IMR-90 (cell line): Measurements from ENCODE around the gene PHACTR2. TPM values are rescaled to one million over a fixed set of nuclear protein-coding genes. Genes with fewer than 3 reads are reported as not detected.

Source experiments
- ATAC-seq: fragments of 200-7000 bp; cut with Tn5 transposase; 2 replicates; pipeline ENCODE4 v1.9.1; 2020; ENCODE audit warnings: low read depth, mild to moderate bottlenecking, moderate library complexity
- BruUV-seq: library from RNA; stranded (reverse); fragments of 400-500 nt; replicated peaks from 2 replicates; lab custom pipeline; 2021; lab: Mats Ljungman, UMichigan
- CTCF ChIA-PET: fragments of 300-600 bp; formaldehyde crosslinking; extraction: SDS; loops from one replicate; lab custom pipeline; 2021; ENCODE audit warnings: antibody characterized with exemption; lab: Yijun Ruan, JAX
- POLR2A ChIA-PET: fragments of 300-600 bp; sonication (Branson Sonifier 250); formaldehyde crosslinking; loops from one replicate; lab custom pipeline; 2022; ENCODE audit warnings: antibody characterized with exemption; ENCODE audit not compliant: unreplicated experiment; lab: Charles Lee
- DNase-seq: peaks from one replicate; pipeline ENCODE4 v3.0.0; 2013
- H2AFZ ChIP-seq: replicated peaks from 2 replicates; pipeline ENCODE3; 2013; ENCODE audit warnings: low read length, mild to moderate bottlenecking; ENCODE audit not compliant: poor library complexity
- H2AK5ac ChIP-seq: 2 replicates; pipeline ENCODE4 v1.6.1; 2013; ENCODE audit warnings: low read depth, low read length, inconsistent platforms
- H2AK9ac ChIP-seq: replicated peaks from 2 replicates; pipeline ENCODE3; 2013; ENCODE audit warnings: mild to moderate bottlenecking, low read depth, low read length, moderate library complexity; ENCODE audit not compliant: poor library complexity
- H2BK120ac ChIP-seq: 2 replicates; pipeline ENCODE4 v1.6.1; 2013; ENCODE audit warnings: low read depth, low read length, inconsistent platforms
- H2BK15ac ChIP-seq: 3 replicates; pipeline ENCODE4 v1.6.1; 2013; ENCODE audit warnings: low read depth, low read length, inconsistent platforms
- H2BK20ac ChIP-seq: 2 replicates; pipeline ENCODE4 v1.6.1; 2013; ENCODE audit warnings: low read depth, mild to moderate bottlenecking, inconsistent platforms, low read length, moderate library complexity
- H2BK5ac ChIP-seq: 2 replicates; pipeline ENCODE4 v1.6.1; 2013; ENCODE audit warnings: mild to moderate bottlenecking, low read depth, low read length, inconsistent platforms; ENCODE audit not compliant: poor library complexity, severe bottlenecking
- H3K14ac ChIP-seq: replicated peaks from 2 replicates; pipeline ENCODE4 v1.6.1; 2013; ENCODE audit warnings: low read depth, low read length, inconsistent platforms
- H3K18ac ChIP-seq: 2 replicates; pipeline ENCODE4 v1.6.1; 2013; ENCODE audit warnings: low read depth, low read length, control low read depth
- H3K23ac ChIP-seq: 2 replicates; pipeline ENCODE4 v1.6.1; 2013; ENCODE audit warnings: low read depth, low read length, inconsistent platforms
- H3K27ac ChIP-seq: 2 replicates; pipeline ENCODE4 v1.5.1; 2013; ENCODE audit warnings: mild to moderate bottlenecking, control low read depth, low read length; ENCODE audit not compliant: insufficient read depth
- H3K27me3 ChIP-seq: 2 replicates; pipeline ENCODE4 v1.6.1; 2013; ENCODE audit warnings: low read length; ENCODE audit not compliant: control insufficient read depth, insufficient read depth
- H3K36me3 ChIP-seq: 2 replicates; pipeline ENCODE4 v1.6.1; 2013; ENCODE audit warnings: low read length, mixed read lengths; ENCODE audit not compliant: control insufficient read depth, insufficient read depth
- H3K4ac ChIP-seq: 2 replicates; pipeline ENCODE4 v1.6.1; 2013; ENCODE audit warnings: low read depth, low read length, inconsistent platforms
- H3K4me1 ChIP-seq: 2 replicates; pipeline ENCODE4 v1.6.1; 2013; ENCODE audit warnings: low read length, mixed read lengths; ENCODE audit not compliant: control insufficient read depth, insufficient read depth
- H3K4me2 ChIP-seq: 2 replicates; pipeline ENCODE4 v1.6.1; 2013; ENCODE audit warnings: low read depth, mild to moderate bottlenecking, control low read depth, low read length, moderate library complexity
- H3K4me3 ChIP-seq: 2 replicates; pipeline ENCODE4 v1.5.1; 2013; ENCODE audit warnings: low read depth, mild to moderate bottlenecking, control low read depth, low read length, moderate library complexity; ENCODE audit not compliant: insufficient read depth
- H3K56ac ChIP-seq: 2 replicates; pipeline ENCODE4 v1.6.1; 2013; ENCODE audit warnings: low read length, inconsistent platforms; ENCODE audit not compliant: insufficient read depth; ENCODE audit errors: extremely low read depth
- H3K79me1 ChIP-seq, 2 experiments: 2 replicates each; pipeline ENCODE4 v1.6.1; 2013; ENCODE audit warnings: low read length in 2 of 2, inconsistent platforms in 1 of 2, low read depth in 1 of 2
- H3K9ac ChIP-seq: 2 replicates; pipeline ENCODE4 v1.6.1; 2013; ENCODE audit warnings: low read depth, low read length, control low read depth
- H3K9me1 ChIP-seq: 2 replicates; pipeline ENCODE4 v1.6.1; 2013; ENCODE audit warnings: low read length, inconsistent platforms; ENCODE audit not compliant: insufficient read depth
- H3K9me3 ChIP-seq: 2 replicates; pipeline ENCODE4 v1.6.1; 2013; ENCODE audit warnings: low read length; ENCODE audit not compliant: control insufficient read depth, insufficient read depth
- H4K20me1 ChIP-seq: 2 replicates; pipeline ENCODE4 v1.6.1; 2013; ENCODE audit warnings: low read length, inconsistent platforms; ENCODE audit not compliant: insufficient read depth
- H4K5ac ChIP-seq: 2 replicates; pipeline ENCODE4 v1.6.1; 2013; ENCODE audit warnings: mild to moderate bottlenecking, low read depth, low read length, control low read depth
- H4K8ac ChIP-seq, 2 experiments: 2 replicates each; pipeline ENCODE4 v1.6.1; 2013; ENCODE audit warnings: low read depth in 2 of 2, low read length in 2 of 2, control low read depth in 1 of 2, inconsistent platforms in 1 of 2
- H4K91ac ChIP-seq: 2 replicates; pipeline ENCODE4 v1.6.1; 2013; ENCODE audit warnings: low read depth, low read length, inconsistent platforms; ENCODE audit not compliant: insufficient read depth
- BHLHE40 ChIP-seq: fragments of 150-350 bp; IDR thresholded peaks from 2 replicates; pipeline ENCODE4 v1.6.1; 2016; ENCODE audit warnings: mild to moderate bottlenecking, low read depth, low read length
- CEBPB ChIP-seq: IDR thresholded peaks from 2 replicates; pipeline ENCODE4 v1.6.1; 2012; ENCODE audit warnings: low read depth, low read length, improper control_type of control experiment
- CHD1 ChIP-seq: IDR thresholded peaks from 2 replicates; pipeline ENCODE4 v1.6.1; 2012; ENCODE audit warnings: low read depth, low read length, improper control_type of control experiment
- CTCF ChIP-seq: conservative IDR thresholded peaks from 2 replicates; pipeline ENCODE4 v1.5.1; 2012; ENCODE audit warnings: mild to moderate bottlenecking, low read depth, low read length, improper control_type of control experiment
- ELK1 ChIP-seq: fragments of 150-350 bp; IDR thresholded peaks from 2 replicates; pipeline ENCODE4 v1.6.1; 2016; ENCODE audit warnings: low read depth, mild to moderate bottlenecking, low read length, moderate library complexity, borderline replicate concordance
- FOS ChIP-seq: fragments of 150-350 bp; IDR thresholded peaks from 2 replicates; pipeline ENCODE4 v1.6.1; 2016; ENCODE audit warnings: low read depth, low read length
- MAFK ChIP-seq: IDR thresholded peaks from 2 replicates; pipeline ENCODE4 v1.6.1; 2012; ENCODE audit warnings: low read depth, low read length, improper control_type of control experiment
- MAZ ChIP-seq: IDR thresholded peaks from 2 replicates; pipeline ENCODE4 v1.6.1; 2012; ENCODE audit warnings: low read depth, mild to moderate bottlenecking, low read length, improper control_type of control experiment, moderate library complexity, borderline replicate concordance
- MXI1 ChIP-seq: IDR thresholded peaks from 2 replicates; pipeline ENCODE4 v1.6.1; 2012; ENCODE audit warnings: low read depth, mild to moderate bottlenecking, low read length, moderate library complexity, borderline replicate concordance
- NFE2L2 ChIP-seq: fragments of 150-350 bp; IDR thresholded peaks from 2 replicates; pipeline ENCODE4 v1.6.1; 2016; ENCODE audit warnings: low read depth, mild to moderate bottlenecking, low read length
- POLR2A ChIP-seq: IDR thresholded peaks from 2 replicates; pipeline ENCODE4 v1.6.1; 2012; ENCODE audit warnings: mild to moderate bottlenecking, low read depth, low read length
- RAD21 ChIP-seq: IDR thresholded peaks from 2 replicates; pipeline ENCODE4 v1.6.1; 2012; ENCODE audit warnings: low read length, improper control_type of control experiment
- RCOR1 ChIP-seq: IDR thresholded peaks from 2 replicates; pipeline ENCODE4 v1.6.1; 2012; ENCODE audit warnings: mild to moderate bottlenecking, low read length, improper control_type of control experiment; ENCODE audit not compliant: insufficient replicate concordance
- RFX5 ChIP-seq: IDR thresholded peaks from 2 replicates; pipeline ENCODE4 v1.8.0; 2012; ENCODE audit warnings: low read depth, mild to moderate bottlenecking, low read length, moderate library complexity
- SMC3 ChIP-seq: fragments of 150-350 bp; IDR thresholded peaks from 2 replicates; pipeline ENCODE4 v1.6.1; 2016; ENCODE audit warnings: low read depth, mild to moderate bottlenecking, antibody characterized with exemption, low read length, moderate library complexity
- WGBS, 2 experiments: methylation state at CpG; one replicate each; pipeline versions ENCODE4 v1.1.5 to v1.1.7; 2013; ENCODE audit warnings: missing lambda C conversion rate in 2 of 2; ENCODE audit not compliant: insufficient read length in 1 of 2; ENCODE audit errors: extremely low coverage in 2 of 2; 5-methylcytosine and 5-hydroxymethylcytosine counted together
- dilution Hi-C: fragments of 300-500 bp; cut with HindIII; formaldehyde crosslinking; loops from one replicate; pipeline ENCODE4 v1.14.3; 2018; ENCODE audit warnings: low sequenced_read_pairs; ENCODE audit not compliant: unreplicated experiment
- in situ Hi-C: fragments of 300-500 bp; cut with MboI; formaldehyde crosslinking; loops from 3 replicates; pipeline ENCODE4 v1.14.3; 2019; ENCODE audit warnings: low sequenced_read_pairs, inconsistent platforms, mixed read lengths
- intact Hi-C: fragments of 100-400 bp; cut with micrococcal nuclease; formaldehyde crosslinking; loops from 2 replicates; pipeline ENCODE4 v1.10.0; 2022
- polyA plus RNA-seq, 3 experiments: library from polyadenylated mRNA; depleted of rRNA; stranded (reverse); fragments of >200 nt; gene quantifications; 2 replicates each; pipeline ENCODE4 v1.2.3, GENCODE V29; 2012; ENCODE audit warnings: low replicate concordance in 1 of 3
- total RNA-seq: library from RNA; depleted of rRNA; stranded (reverse); fragments of >200 nt; gene quantifications from 2 replicates; pipeline ENCODE4 v1.2.3, GENCODE V29; 2012
- TF ChIP-seq, protein P1 (sequence below): fragments of 150-350 bp; IDR thresholded peaks from 2 replicates; pipeline ENCODE4 v1.6.1; 2017; ENCODE audit warnings: mild to moderate bottlenecking, antibody characterized with exemption, low read length, low read depth

Gene PHACTR2
- total and polyA plus RNA-seq, 2 of the 4 experiments (the other 2 are of a cell fraction): 14.5 to 74.2 TPM

DNA sequence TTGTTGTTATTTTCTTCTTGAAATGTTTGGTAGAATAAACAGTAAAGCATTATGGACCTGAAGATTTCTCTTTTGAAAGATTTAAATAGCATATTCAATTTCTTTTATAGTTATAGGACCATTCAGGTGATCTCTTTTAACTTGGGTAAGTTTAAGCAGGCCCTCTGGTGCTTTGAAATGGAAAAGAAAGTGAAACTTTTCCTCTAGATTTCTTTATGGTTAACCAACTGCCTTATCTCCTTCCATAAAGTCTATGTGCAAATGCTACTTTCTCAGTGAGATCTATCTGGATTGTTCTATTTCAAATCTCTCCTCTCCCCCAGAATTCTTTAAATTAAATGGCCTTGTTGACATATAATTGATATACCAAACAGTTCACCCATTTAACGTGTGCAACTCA is 54.0 kb downstream of the PHACTR2 start:
- in situ Hi-C loops: no loop called here
- no peak overlapping the region for H3K27ac ChIP-seq

More for the DNA sequence above, 54.0 kb downstream of the PHACTR2 start:
- Histone ChIP-seq H3K9ac (no peak overlapping the region), H3K36me3 (no peaks in the 10 kb centered on the region; the same call in 1 of the 2 replicates), H3K79me1 (peaks cover 15 to 33% of the 10 kb centered on the region in 2 experiments), H4K91ac (no peak overlapping the region), H2BK15ac (no peak overlapping the region), H2BK20ac (no peak overlapping the region), H3K4me1 (peaks cover 2% of the 10 kb centered on the region; the same call in 1 of the 2 replicates), H2AK5ac (no peak overlapping the region), H2BK5ac (peak overlapping the region; percentile 11), H2BK120ac (no peak overlapping the region), H3K14ac (no peak overlapping the region), H3K56ac (no peak overlapping the region), H3K18ac (no peak overlapping the region), H4K20me1 (no peaks in the 10 kb centered on the region), H3K4me2 (peak overlapping the region; percentile 35; the same call in 1 of the 2 replicates), H3K4ac (no peak overlapping the region), H2AFZ (no peak overlapping the region), H4K5ac (no peak overlapping the region; the same call in 1 of the 2 replicates), H4K8ac (no peak overlapping the region), H3K4me3 (no peak overlapping the region), H2AK9ac (no peak overlapping the region), H3K27me3 (no peaks in the 10 kb centered on the region), H3K23ac (no peak overlapping the region), H3K9me1 (peaks cover 4% of the 10 kb centered on the region; the same call in 1 of the 2 replicates), H3K9me3 (no peaks in the 10 kb centered on the region)
- no CpG with 5 or more reads among the region's 1 CpG for WGBS, 2 experiments
- intact Hi-C loops (no loop called here), dilution Hi-C loops (no loop called here)
- ChIA-PET POLR2A (interaction anchor here (0.7 kb wide), 1 partner anchor 86 kb away, joined by 3 read pairs; no protein-coding TSS in a partner anchor), CTCF (no interaction called here)
- ATAC-seq (no peak), DNase-seq (no peak)
- no peak for TF ChIP-seq RCOR1
- no peak for TF ChIP-seq RFX5
- TF ChIP-seq MAZ: no peak
- TF ChIP-seq RAD21: no peak
- TF ChIP-seq NFE2L2: no peak
- TF ChIP-seq POLR2A: no peak
- no peak for TF ChIP-seq MXI1
- no peak for TF ChIP-seq SMC3
- no peak for TF ChIP-seq MAFK
- TF ChIP-seq, protein P1, sequence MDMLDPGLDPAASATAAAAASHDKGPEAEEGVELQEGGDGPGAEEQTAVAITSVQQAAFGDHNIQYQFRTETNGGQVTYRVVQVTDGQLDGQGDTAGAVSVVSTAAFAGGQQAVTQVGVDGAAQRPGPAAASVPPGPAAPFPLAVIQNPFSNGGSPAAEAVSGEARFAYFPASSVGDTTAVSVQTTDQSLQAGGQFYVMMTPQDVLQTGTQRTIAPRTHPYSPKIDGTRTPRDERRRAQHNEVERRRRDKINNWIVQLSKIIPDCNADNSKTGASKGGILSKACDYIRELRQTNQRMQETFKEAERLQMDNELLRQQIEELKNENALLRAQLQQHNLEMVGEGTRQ: no peak
- TF ChIP-seq CHD1: no peak
- no peak for TF ChIP-seq FOS
- no peak for TF ChIP-seq BHLHE40
- no peak for TF ChIP-seq ELK1
- no peak for TF ChIP-seq CTCF
- no peak for TF ChIP-seq CEBPB
- BruUV-seq: no TSS peak
